ENCODE data around the gene CTDNEP1. TPM values are rescaled to one million over a fixed set of nuclear protein-coding genes. Genes with fewer than 3 reads are reported as not detected.
A peak's percentile ranks its signal among the peaks of the same experiment; 100 is the strongest.

CTDNEP1 gene
- polyA plus RNA-seq, 1 donor (not counting 4 experiments of a cell fraction or from before 2014, with no cell fraction given) = 66.2 TPM

- no peak for DNase-seq (ENCODE audit: low read depth, low spot score)
- peaks cover 17 to 22% of the 10 kb centered on the region in 2 experiments for H3K36me3 ChIP-seq (ENCODE audit: control insufficient read depth in 2 of 2, extremely low read depth in 1 of 2, insufficient read depth in 2 of 2, low read length in 2 of 2)
- peaks cover 42% of the 10 kb centered on the region for H3K4me1 ChIP-seq (ENCODE audit: control insufficient read depth, extremely low read depth, insufficient read depth, low read length)
- no peaks in the 10 kb centered on the region for H3K27me3 ChIP-seq (ENCODE audit: control insufficient read depth, extremely low read depth, insufficient read depth, low read length)
- H4K20me1 ChIP-seq (ENCODE audit: control insufficient read depth, extremely low read depth, insufficient read depth, low read length) = peaks cover 8% of the 10 kb centered on the region
- FAIRE-seq = no peak
- H3K27ac ChIP-seq (ENCODE audit: control insufficient read depth, insufficient read depth, low read length) = no peak overlapping the region
- TF ChIP-seq EZH2 (IDR thresholded peaks at IDR 0.05; ENCODE audit: low read length) (no peak), CTCF (optimal IDR thresholded peaks at IDR 0.05 in 1 of 3, IDR thresholded peaks at IDR 0.05 in 1 of 3, conservative IDR thresholded peaks at IDR 0.05 in 1 of 3; ENCODE audit: extremely low read depth in 1 of 3, insufficient read depth in 2 of 3, low read length in 3 of 3) (no peak)
- peaks cover 14% of the 10 kb centered on the region for H3K79me2 ChIP-seq (ENCODE audit: control insufficient read depth, insufficient read depth, low read length)
- dilution Hi-C loops (cut with MboI; ENCODE audit: extremely low pct_ligation_motif_present, low sequenced_read_pairs) = no loop called here
- H3K9me3 ChIP-seq (ENCODE audit: control insufficient read depth, low read depth, low read length) = no peaks in the 10 kb centered on the region
- no peak overlapping the region for H2AFZ ChIP-seq (ENCODE audit: control insufficient read depth, low read length)
- no peak overlapping the region for H3K4me3 ChIP-seq (ENCODE audit: control insufficient read depth in 2 of 3, extremely low read depth in 1 of 3, insufficient read depth in 2 of 3, low read depth in 1 of 3, low read length in 3 of 3)
- H3K9ac ChIP-seq (ENCODE audit: control insufficient read depth, extremely low read depth, insufficient read depth, low read length) = no peak overlapping the region
- no peaks in the 10 kb centered on the region for H3K9me1 ChIP-seq (ENCODE audit: control insufficient read depth, extremely low read depth, insufficient read depth, low read length)
- peak overlapping the region; percentile 62 for H3K4me2 ChIP-seq (ENCODE audit: control insufficient read depth, extremely low read depth, insufficient read depth, low read depth, low read length)
Observed at GRCh38 chr17:7218166-7218565, 33.4 kb downstream of the CTDNEP1 start.

DNA sequence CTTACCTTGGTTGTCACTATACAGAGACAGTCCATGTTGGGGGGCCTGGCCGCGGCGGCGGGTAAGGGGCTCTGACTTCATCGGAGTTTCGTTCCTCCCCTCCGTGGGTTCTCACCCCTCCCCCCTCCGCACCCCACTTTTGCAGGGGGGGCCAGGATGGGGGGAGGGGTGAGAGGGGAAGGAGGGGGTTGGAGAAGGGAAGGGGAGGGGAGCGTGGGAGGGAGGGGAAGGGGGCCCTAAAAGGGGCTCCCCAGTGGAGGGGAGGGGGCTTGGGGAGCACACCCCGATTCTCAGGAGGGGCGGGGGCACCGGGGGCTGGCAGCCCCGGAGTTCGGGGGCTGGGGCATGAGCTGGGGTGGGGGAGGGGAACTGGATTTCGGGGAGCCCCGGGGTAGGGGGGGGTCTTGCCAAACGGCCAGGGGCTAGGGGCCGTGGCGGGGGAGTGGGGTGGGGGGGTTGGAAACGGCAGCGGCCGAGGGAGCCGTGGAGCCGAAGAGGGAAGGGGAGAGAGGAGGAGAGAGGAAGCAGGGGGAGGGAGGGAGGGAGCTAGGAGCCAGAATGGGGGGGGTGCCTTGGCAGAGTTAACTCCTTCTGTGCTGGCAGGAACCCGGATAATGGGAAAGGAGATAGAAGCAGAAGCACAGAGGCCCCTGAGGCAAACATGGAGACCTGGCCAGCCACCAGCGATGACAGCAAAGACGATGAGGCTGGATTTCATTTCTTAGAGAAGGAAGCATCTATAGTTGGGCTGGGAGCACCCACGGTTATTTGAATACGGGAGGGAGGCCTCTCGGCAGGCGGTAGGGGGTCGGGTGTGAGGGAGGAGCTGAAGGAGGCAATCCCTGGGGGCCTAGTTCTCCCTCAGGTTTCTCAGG is 34.2 kb downstream of the CTDNEP1 start:
- FAIRE-seq = no peak
- Histone ChIP-seq H3K79me2 (ENCODE audit: control insufficient read depth, insufficient read depth, low read length) (peaks cover 13% of the 10 kb centered on the region), H3K9ac (ENCODE audit: control insufficient read depth, extremely low read depth, insufficient read depth, low read length) (peak overlapping the region; percentile 39), H3K4me1 (ENCODE audit: control insufficient read depth, extremely low read depth, insufficient read depth, low read length) (peaks cover 40% of the 10 kb centered on the region), H4K20me1 (ENCODE audit: control insufficient read depth, extremely low read depth, insufficient read depth, low read length) (peaks cover 6% of the 10 kb centered on the region), H3K9me1 (ENCODE audit: control insufficient read depth, extremely low read depth, insufficient read depth, low read length) (no peaks in the 10 kb centered on the region), H2AFZ (ENCODE audit: control insufficient read depth, low read length) (peak overlapping the region; percentile 47), H3K4me3 (ENCODE audit: control insufficient read depth in 2 of 3, extremely low read depth in 1 of 3, insufficient read depth in 2 of 3, low read depth in 1 of 3, low read length in 3 of 3) (peak overlapping the region; percentile 19 to 73 (median 35)), H3K27me3 (ENCODE audit: control insufficient read depth, extremely low read depth, insufficient read depth, low read length) (no peaks in the 10 kb centered on the region), H3K4me2 (ENCODE audit: control insufficient read depth, extremely low read depth, insufficient read depth, low read depth, low read length) (peak overlapping the region; percentile 75), H3K9me3 (ENCODE audit: control insufficient read depth, low read depth, low read length) (no peaks in the 10 kb centered on the region), H3K36me3 (ENCODE audit: control insufficient read depth in 2 of 2, extremely low read depth in 1 of 2, insufficient read depth in 2 of 2, low read length in 2 of 2) (peaks cover 9 to 14% of the 10 kb centered on the region in 2 experiments), H3K27ac (ENCODE audit: control insufficient read depth, insufficient read depth, low read length) (no peak overlapping the region)
- TF ChIP-seq CTCF (optimal IDR thresholded peaks at IDR 0.05 in 1 of 3, IDR thresholded peaks at IDR 0.05 in 1 of 3, conservative IDR thresholded peaks at IDR 0.05 in 1 of 3; ENCODE audit: extremely low read depth in 1 of 3, insufficient read depth in 2 of 3, low read length in 3 of 3) = no peak
- no peak for DNase-seq (ENCODE audit: low read depth, low spot score)
- dilution Hi-C loops (cut with MboI; ENCODE audit: extremely low pct_ligation_motif_present, low sequenced_read_pairs) = no loop called here

All from keratinocyte (primary cell).